H1 (cell line): ENCODE data around the gene CCR2. TPM values are rescaled to one million over a fixed set of nuclear protein-coding genes. Genes with fewer than 3 reads are reported as not detected.

Experiments
- CTCF ChIA-PET: fragments of 300-600 bp; sonication (Branson Sonifier 250); formaldehyde crosslinking; loops from one replicate; lab custom pipeline; 2021; ENCODE audit not compliant: partially characterized antibody; lab: Charles Lee
- POLR2A ChIA-PET: fragments of 300-600 bp; sonication (Branson Sonifier 250); formaldehyde crosslinking; loops from one replicate; lab custom pipeline; 2021; ENCODE audit warnings: inconsistent platforms; ENCODE audit not compliant: partially characterized antibody; lab: Charles Lee
- DNase-seq, 2 experiments: peaks; one replicate each; pipeline versions ENCODE4 v3.0.0 to v3.0.0-alpha.2; 2010 to 2022; ENCODE audit warnings: low spot score in 2 of 2, low read depth in 1 of 2, mixed read lengths in 1 of 2
- FAIRE-seq: peaks from 2 replicates; lab custom pipeline; 2011; peaks lifted over from hg19 to GRCh38; lab: Jason Lieb, UNC
- H2AFZ ChIP-seq: 2 replicates; pipeline ENCODE4 v1.8.1; 2012; ENCODE audit warnings: low read length, inconsistent platforms
- H2AK5ac ChIP-seq: 2 replicates; pipeline ENCODE4 v1.6.1; 2013; ENCODE audit warnings: low read depth, low read length
- H2BK120ac ChIP-seq: replicated peaks from 2 replicates; pipeline ENCODE3; 2013; ENCODE audit warnings: low read depth, low read length, inconsistent platforms
- H2BK12ac ChIP-seq: 2 replicates; pipeline ENCODE4 v1.6.1; 2013; ENCODE audit warnings: low read depth, low read length
- H2BK15ac ChIP-seq: 2 replicates; pipeline ENCODE4 v1.6.1; 2013; ENCODE audit warnings: low read length
- H2BK20ac ChIP-seq: 2 replicates; pipeline ENCODE4 v1.6.1; 2013; ENCODE audit warnings: low read length
- H2BK5ac ChIP-seq: 2 replicates; pipeline ENCODE4 v1.6.1; 2013; ENCODE audit warnings: low read depth, low read length
- H3K14ac ChIP-seq: 2 replicates; pipeline ENCODE4 v1.6.1; 2013; ENCODE audit warnings: inconsistent platforms; ENCODE audit not compliant: insufficient read length
- H3K18ac ChIP-seq: 2 replicates; pipeline ENCODE4 v1.6.1; 2013; ENCODE audit warnings: low read length; ENCODE audit errors: extremely low read depth
- H3K23ac ChIP-seq: 2 replicates; pipeline ENCODE4 v1.6.1; 2013; ENCODE audit warnings: inconsistent platforms; ENCODE audit not compliant: insufficient read length
- H3K23me2 ChIP-seq: 2 replicates; pipeline ENCODE4 v1.6.1; 2013; ENCODE audit warnings: low read depth, low read length
- H3K27ac ChIP-seq: 2 replicates; pipeline ENCODE4 v1.6.1; 2011; ENCODE audit warnings: low read depth, low read length, inconsistent platforms
- H3K27me3 ChIP-seq, 4 experiments: replicated peaks in 1 of 4; 1 replicate in 1 of 4; 2 replicates in 3 of 4; pipeline versions ENCODE4 v1.6.1 to v1.8.1; 2011 to 2013; ENCODE audit warnings: low read length in 3 of 4, mild to moderate bottlenecking in 3 of 4, inconsistent platforms in 2 of 4, mixed read lengths in 2 of 4, moderate library complexity in 1 of 4; ENCODE audit not compliant: control insufficient read depth in 3 of 4, insufficient read depth in 3 of 4; ENCODE audit errors: extremely low read depth in 1 of 4
- H3K36me3 ChIP-seq, 4 experiments: 2 replicates each; pipeline versions ENCODE4 v1.6.1 to v1.8.1; 2011 to 2013; ENCODE audit warnings: mild to moderate bottlenecking in 4 of 4, low read length in 3 of 4, moderate library complexity in 2 of 4, control low read depth in 1 of 4, inconsistent platforms in 1 of 4; ENCODE audit not compliant: insufficient read depth in 4 of 4, control insufficient read depth in 2 of 4
- H3K4ac ChIP-seq: replicated peaks from 2 replicates; pipeline ENCODE3; 2013; ENCODE audit warnings: low read length, low read depth, mixed read lengths, inconsistent platforms; ENCODE audit not compliant: insufficient read length
- H3K4me1 ChIP-seq, 4 experiments: replicated peaks in 1 of 4; 1 replicate in 1 of 4; 2 replicates in 3 of 4; pipeline versions ENCODE4 v1.6.1 to v1.8.1; 2011 to 2013; ENCODE audit warnings: low read length in 3 of 4, inconsistent platforms in 2 of 4, mixed read lengths in 1 of 4; ENCODE audit not compliant: insufficient read depth in 4 of 4, control insufficient read depth in 3 of 4
- H3K4me2 ChIP-seq, 2 experiments: 2 replicates each; pipeline versions ENCODE4 v1.6.1 to v1.8.1; 2011 to 2013; ENCODE audit warnings: low read depth in 2 of 2, low read length in 2 of 2, control low read depth in 1 of 2, inconsistent platforms in 1 of 2, mild to moderate bottlenecking in 1 of 2; ENCODE audit not compliant: insufficient read depth in 1 of 2
- H3K4me3 ChIP-seq, 4 experiments: fragments of 200-600, 300-600 bp in 1 of 4; sonication (generic), shearing (Covaris generic), sonication (Bioruptor Twin) in 1 of 4; 2 replicates each; pipeline versions ENCODE4 v1.5.1 to v1.8.1; 2011 to 2016; ENCODE audit warnings: low read length in 4 of 4, low read depth in 3 of 4, control low read depth in 2 of 4, inconsistent platforms in 2 of 4, mild to moderate bottlenecking in 2 of 4, mixed read lengths in 1 of 4, moderate library complexity in 1 of 4; ENCODE audit not compliant: insufficient read depth in 2 of 4; ENCODE audit errors: extremely low read depth in 1 of 4
- H3K56ac ChIP-seq: replicated peaks from 2 replicates; pipeline ENCODE3; 2013; ENCODE audit warnings: low read depth, mild to moderate bottlenecking, mixed read lengths, low read length, inconsistent platforms; ENCODE audit not compliant: insufficient read length
- H3K79me1 ChIP-seq: 2 replicates; pipeline ENCODE4 v1.6.1; 2013; ENCODE audit warnings: low read depth, low read length, control low read depth
- H3K79me2 ChIP-seq, 2 experiments: 2 replicates each; pipeline versions ENCODE4 v1.6.1 to v1.8.1; 2012 to 2013; ENCODE audit warnings: low read length in 2 of 2, mild to moderate bottlenecking in 2 of 2, inconsistent platforms in 1 of 2; ENCODE audit not compliant: insufficient read depth in 2 of 2, control insufficient read depth in 1 of 2
- H3K9ac ChIP-seq, 4 experiments: replicated peaks in 1 of 4; 1 replicate in 1 of 4; 2 replicates in 3 of 4; pipeline versions ENCODE4 v1.6.1 to v1.8.1; 2011 to 2013; ENCODE audit warnings: low read depth in 3 of 4, low read length in 3 of 4, control low read depth in 2 of 4, mild to moderate bottlenecking in 2 of 4, moderate library complexity in 2 of 4, inconsistent platforms in 1 of 4; ENCODE audit errors: extremely low read depth in 1 of 4
- H3K9me3 ChIP-seq, 2 experiments: 2 replicates each; pipeline versions ENCODE4 v1.6.1 to v1.8.1; 2012 to 2013; ENCODE audit warnings: mild to moderate bottlenecking in 2 of 2, moderate library complexity in 2 of 2, control low read depth in 1 of 2, inconsistent platforms in 1 of 2, low read depth in 1 of 2, low read length in 1 of 2, mixed read lengths in 1 of 2; ENCODE audit not compliant: insufficient read depth in 2 of 2
- H4K20me1 ChIP-seq, 2 experiments: replicated peaks in 1 of 2; 2 replicates each; pipeline versions ENCODE3 to v1.8.1; 2011 to 2013; ENCODE audit warnings: inconsistent platforms in 2 of 2, low read length in 2 of 2, mild to moderate bottlenecking in 1 of 2; ENCODE audit not compliant: insufficient read depth in 2 of 2, control insufficient read depth in 1 of 2
- H4K5ac ChIP-seq: 2 replicates; pipeline ENCODE4 v1.6.1; 2013; ENCODE audit warnings: low read length, low read depth, mixed read lengths, inconsistent platforms; ENCODE audit not compliant: insufficient read length
- H4K8ac ChIP-seq: 2 replicates; pipeline ENCODE4 v1.8.0; 2013; ENCODE audit warnings: mild to moderate bottlenecking, moderate library complexity, low read length, inconsistent platforms; ENCODE audit not compliant: insufficient read depth; ENCODE audit errors: extremely low read depth
- H4K91ac ChIP-seq: replicated peaks from 2 replicates; pipeline ENCODE3; 2013; ENCODE audit warnings: low read length, mixed read lengths, inconsistent platforms; ENCODE audit not compliant: insufficient read length
- ATF2 ChIP-seq: IDR thresholded peaks from 2 replicates; pipeline ENCODE4 v1.6.1; 2012; ENCODE audit warnings: low read length, inconsistent platforms
- CBX8 ChIP-seq: fragments of 300-800, 300-1000 bp; sonication (generic); IDR thresholded peaks from 2 replicates; pipeline ENCODE4 v1.7.1; 2016; ENCODE audit warnings: low read depth, low read length, borderline replicate concordance
- CHD1 ChIP-seq: IDR thresholded peaks from 2 replicates; pipeline ENCODE4 v1.6.1; 2012; ENCODE audit warnings: low read depth, low read length, improper control_type of control experiment
- EZH2 ChIP-seq: fragments of 200-600 bp; sonication (generic); IDR thresholded peaks from 2 replicates; pipeline ENCODE4 v1.7.1; 2012; ENCODE audit warnings: low read depth, mild to moderate bottlenecking, moderate library complexity, low read length, inconsistent platforms; ENCODE audit not compliant: severe bottlenecking
- MAFK ChIP-seq: IDR thresholded peaks from 2 replicates; pipeline ENCODE4 v1.6.1; 2012; ENCODE audit warnings: low read depth, mild to moderate bottlenecking, improper control_type of control experiment, low read length
- PHF8 ChIP-seq: fragments of 200-600 bp; sonication (generic); conservative IDR thresholded peaks from 2 replicates; pipeline ENCODE4 v1.7.1; 2012; ENCODE audit warnings: low read depth, mild to moderate bottlenecking, inconsistent platforms, low read length, moderate library complexity
- RXRA ChIP-seq: IDR thresholded peaks from 2 replicates; pipeline ENCODE4 v1.6.1; 2011; ENCODE audit warnings: low read depth, mild to moderate bottlenecking, low read length, moderate library complexity; ENCODE audit not compliant: insufficient read depth
- SIRT6 ChIP-seq: IDR thresholded peaks from one replicate; pipeline ENCODE4 v1.7.1; 2012; ENCODE audit warnings: low read length, inconsistent platforms
- WGBS, 2 experiments: shearing (Covaris generic) in 1 of 2; methylation state at CpG; one replicate each; pipeline versions ENCODE4 v1.1.6 to v1.1.7; 2013 to 2015; ENCODE audit warnings: low lambda C conversion rate in 2 of 2, mixed read lengths in 2 of 2, inconsistent platforms in 1 of 2, low coverage in 1 of 2, missing lambda C conversion rate in 1 of 2; ENCODE audit not compliant: insufficient replicate concordance in 2 of 2, insufficient coverage in 1 of 2, insufficient read length in 1 of 2; ENCODE audit errors: extremely low coverage in 1 of 2, missing lambda C conversion rate in 1 of 2; 5-methylcytosine and 5-hydroxymethylcytosine counted together
- polyA plus RNA-seq, 7 experiments: library from polyadenylated mRNA; depleted of rRNA in 3 of 7; stranded (reverse) in 5 of 7; unstranded in 2 of 7; fragments of >200 nt in 5 of 7; fragments of 200-250 nt in 2 of 7; gene quantifications; 1 replicate in 5 of 7; 2 replicates in 1 of 7; 4 replicates in 1 of 7; pipeline versions ENCODE4 v1.2.1 to v1.2.3, GENCODE V29; 2011 to 2013; ENCODE audit warnings: missing spikeins in 2 of 7, mixed read lengths in 2 of 7
- total RNA-seq: library from RNA; stranded (reverse); fragmentation: NEBNext Ultra II Directional; extraction: Animal tissue kit (Norgen Biotek cat#: 25700); gene quantifications from 2 replicates; pipeline ENCODE4 v1.2.1, GENCODE V29; 2021
- TF ChIP-seq, protein P1 (sequence below): IDR thresholded peaks from 2 replicates; pipeline ENCODE4 v1.6.1; 2011; ENCODE audit warnings: low read length, improper control_type of control experiment

Gene CCR2
- total and polyA plus RNA-seq, 2 of the 8 experiments (the other 6 are each of a cell fraction or from before 2014, with no cell fraction given), result not detected

DNA sequence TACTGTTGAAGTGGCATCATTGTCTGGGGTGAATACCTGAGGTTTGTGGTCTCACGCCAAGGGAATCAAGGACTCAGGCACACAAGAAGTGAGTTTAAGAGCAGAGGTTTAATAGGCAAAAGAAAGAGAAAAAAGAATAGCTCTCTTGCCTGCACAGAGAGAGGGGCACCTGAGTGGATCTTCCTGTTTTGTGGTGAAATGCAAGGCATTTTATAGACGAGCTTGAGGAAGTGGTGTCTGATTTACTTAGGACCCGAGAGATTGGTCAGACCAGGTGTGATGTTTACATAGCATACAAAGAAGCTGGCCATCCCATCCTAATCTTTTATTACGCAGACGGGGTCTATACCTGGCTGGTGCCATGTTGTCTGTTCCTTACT is 30.0 kb downstream of the CCR2 start:
- H3K18ac ChIP-seq, result no peak overlapping the region
- peaks cover 0 to 14% (median 6%) of the 10 kb centered on the region in 4 experiments; a peak in 5 of 7 replicates for H3K4me1 ChIP-seq
- no peak overlapping the region for H2BK20ac ChIP-seq
- no peak overlapping the region for H4K91ac ChIP-seq
- H3K23me2 ChIP-seq, result no peaks in the 10 kb centered on the region
- H4K8ac ChIP-seq, result no peak overlapping the region
- no peak overlapping the region for H4K5ac ChIP-seq
- no peak overlapping the region for H3K23ac ChIP-seq
- POLR2A ChIA-PET, result no interaction called here
- no peaks in the 10 kb centered on the region for H3K27me3 ChIP-seq
- CTCF ChIA-PET, result interaction anchor here (0.6 to 1.8 kb wide), 6 partner anchors 9 to 517 kb away, joined by 3 to 4 read pairs (median 3); no protein-coding TSS in a partner anchor
- H2BK120ac ChIP-seq, result no peak overlapping the region
- H3K14ac ChIP-seq, result no peak overlapping the region
- H3K27ac ChIP-seq, result no peak overlapping the region
- no peaks in the 10 kb centered on the region for H3K9me3 ChIP-seq
- H2BK5ac ChIP-seq, result no peak overlapping the region
- 92% methylated on average over 5 of the region's 5 CpGs; no CpG with 5 or more reads in 1 of the 2 experiments for WGBS, 2 experiments
- no peak overlapping the region for H2BK15ac ChIP-seq
- DNase-seq (no peak), FAIRE-seq (no peak)
- no peak overlapping the region for H3K4ac ChIP-seq
- H3K79me2 ChIP-seq, result no peaks in the 10 kb centered on the region
- no peak overlapping the region for H2BK12ac ChIP-seq
- H3K9ac ChIP-seq, result no peak overlapping the region
- TF ChIP-seq, protein P1, sequence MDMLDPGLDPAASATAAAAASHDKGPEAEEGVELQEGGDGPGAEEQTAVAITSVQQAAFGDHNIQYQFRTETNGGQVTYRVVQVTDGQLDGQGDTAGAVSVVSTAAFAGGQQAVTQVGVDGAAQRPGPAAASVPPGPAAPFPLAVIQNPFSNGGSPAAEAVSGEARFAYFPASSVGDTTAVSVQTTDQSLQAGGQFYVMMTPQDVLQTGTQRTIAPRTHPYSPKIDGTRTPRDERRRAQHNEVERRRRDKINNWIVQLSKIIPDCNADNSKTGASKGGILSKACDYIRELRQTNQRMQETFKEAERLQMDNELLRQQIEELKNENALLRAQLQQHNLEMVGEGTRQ, result no peak
- TF ChIP-seq RXRA, result no peak
- no peak for TF ChIP-seq EZH2
- TF ChIP-seq SIRT6, result no peak
- TF ChIP-seq CHD1, result no peak
- no peak for TF ChIP-seq PHF8
- no peak for TF ChIP-seq ATF2
- TF ChIP-seq CBX8, result no peak
- no peak for TF ChIP-seq MAFK
- no peak overlapping the region for H2AK5ac ChIP-seq
- H3K4me2 ChIP-seq, result no peak overlapping the region
- no peak overlapping the region for H3K56ac ChIP-seq
- H4K20me1 ChIP-seq, result no peaks in the 10 kb centered on the region
- H2AFZ ChIP-seq, result peak overlapping the region; percentile 75; the same call in 1 of the 2 replicates
- H3K36me3 ChIP-seq, result no peaks in the 10 kb centered on the region
- no peak overlapping the region for H3K4me3 ChIP-seq
- H3K79me1 ChIP-seq, result no peaks in the 10 kb centered on the region
